Mammary epithelial cell (primary cell): ENCODE results near the gene RNF144B.

ENCODE experiments used
- EZH2 ChIP-seq: IDR thresholded peaks from 2 replicates; pipeline ENCODE4 v1.6.1; 2012; ENCODE audit warnings: low read length, inconsistent platforms, borderline replicate concordance
- TF ChIP-seq, protein P1 (sequence below), 2 donors: IDR thresholded peaks in 1 of 2; conservative IDR thresholded peaks in 1 of 2; 2 replicates each; pipeline ENCODE4 v1.5.1; 2011 to 2012; ENCODE audit warnings: inconsistent platforms in 2 of 2, low read length in 2 of 2, mild to moderate bottlenecking in 2 of 2, control low read depth in 1 of 2, low read depth in 1 of 2; ENCODE audit not compliant: insufficient read depth in 1 of 2; ENCODE audit errors: extremely low read depth in 1 of 2

DNA sequence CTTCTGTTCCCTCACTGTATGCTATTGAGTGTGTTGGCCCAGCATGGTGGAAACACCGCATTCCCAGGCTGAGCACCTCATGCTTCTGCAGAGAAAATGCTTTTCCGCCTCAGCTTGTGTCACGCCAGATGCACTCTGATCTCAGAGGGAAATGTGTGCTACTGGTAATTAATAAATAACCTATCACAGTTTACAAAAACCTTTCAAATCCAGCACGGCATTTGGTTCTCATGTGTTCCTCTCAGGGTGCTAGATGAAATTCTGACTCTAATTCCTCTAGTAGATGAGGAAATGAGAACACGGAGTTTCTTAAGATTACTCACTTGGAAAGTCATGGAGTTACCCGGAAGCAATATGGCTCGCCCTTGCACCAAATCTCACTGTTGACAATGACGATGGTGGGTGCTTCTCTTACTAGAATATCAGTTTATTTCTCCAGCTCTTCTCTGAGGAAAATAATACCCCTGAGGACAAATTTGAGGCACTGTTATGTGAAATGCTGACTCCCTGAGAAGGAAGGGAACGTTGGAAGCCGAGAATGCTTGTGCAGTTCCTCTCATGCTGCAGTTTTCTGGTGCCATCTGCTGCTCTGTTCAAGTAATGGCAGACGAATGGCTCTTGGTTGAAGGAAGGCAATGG is 116.6 kb downstream of the RNF144B start:
- TF ChIP-seq EZH2 = no peak
- TF ChIP-seq, protein P1, sequence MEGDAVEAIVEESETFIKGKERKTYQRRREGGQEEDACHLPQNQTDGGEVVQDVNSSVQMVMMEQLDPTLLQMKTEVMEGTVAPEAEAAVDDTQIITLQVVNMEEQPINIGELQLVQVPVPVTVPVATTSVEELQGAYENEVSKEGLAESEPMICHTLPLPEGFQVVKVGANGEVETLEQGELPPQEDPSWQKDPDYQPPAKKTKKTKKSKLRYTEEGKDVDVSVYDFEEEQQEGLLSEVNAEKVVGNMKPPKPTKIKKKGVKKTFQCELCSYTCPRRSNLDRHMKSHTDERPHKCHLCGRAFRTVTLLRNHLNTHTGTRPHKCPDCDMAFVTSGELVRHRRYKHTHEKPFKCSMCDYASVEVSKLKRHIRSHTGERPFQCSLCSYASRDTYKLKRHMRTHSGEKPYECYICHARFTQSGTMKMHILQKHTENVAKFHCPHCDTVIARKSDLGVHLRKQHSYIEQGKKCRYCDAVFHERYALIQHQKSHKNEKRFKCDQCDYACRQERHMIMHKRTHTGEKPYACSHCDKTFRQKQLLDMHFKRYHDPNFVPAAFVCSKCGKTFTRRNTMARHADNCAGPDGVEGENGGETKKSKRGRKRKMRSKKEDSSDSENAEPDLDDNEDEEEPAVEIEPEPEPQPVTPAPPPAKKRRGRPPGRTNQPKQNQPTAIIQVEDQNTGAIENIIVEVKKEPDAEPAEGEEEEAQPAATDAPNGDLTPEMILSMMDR (conservative IDR thresholded peaks at IDR 0.05 in 1 of 2, IDR thresholded peaks at IDR 0.05 in 1 of 2; ENCODE audit: extremely low read depth in 1 of 2, insufficient read depth in 1 of 2, low read depth in 1 of 2, low read length in 2 of 2) = peak; percentile 95 to 98
